ENCODE measurements around the gene POLR2L. TPM values are rescaled to one million over a fixed set of nuclear protein-coding genes. Genes with fewer than 3 reads are reported as not detected.

Gene POLR2L
- total RNA-seq, 1 donor from 2014 or later, result 128 TPM

DNA sequence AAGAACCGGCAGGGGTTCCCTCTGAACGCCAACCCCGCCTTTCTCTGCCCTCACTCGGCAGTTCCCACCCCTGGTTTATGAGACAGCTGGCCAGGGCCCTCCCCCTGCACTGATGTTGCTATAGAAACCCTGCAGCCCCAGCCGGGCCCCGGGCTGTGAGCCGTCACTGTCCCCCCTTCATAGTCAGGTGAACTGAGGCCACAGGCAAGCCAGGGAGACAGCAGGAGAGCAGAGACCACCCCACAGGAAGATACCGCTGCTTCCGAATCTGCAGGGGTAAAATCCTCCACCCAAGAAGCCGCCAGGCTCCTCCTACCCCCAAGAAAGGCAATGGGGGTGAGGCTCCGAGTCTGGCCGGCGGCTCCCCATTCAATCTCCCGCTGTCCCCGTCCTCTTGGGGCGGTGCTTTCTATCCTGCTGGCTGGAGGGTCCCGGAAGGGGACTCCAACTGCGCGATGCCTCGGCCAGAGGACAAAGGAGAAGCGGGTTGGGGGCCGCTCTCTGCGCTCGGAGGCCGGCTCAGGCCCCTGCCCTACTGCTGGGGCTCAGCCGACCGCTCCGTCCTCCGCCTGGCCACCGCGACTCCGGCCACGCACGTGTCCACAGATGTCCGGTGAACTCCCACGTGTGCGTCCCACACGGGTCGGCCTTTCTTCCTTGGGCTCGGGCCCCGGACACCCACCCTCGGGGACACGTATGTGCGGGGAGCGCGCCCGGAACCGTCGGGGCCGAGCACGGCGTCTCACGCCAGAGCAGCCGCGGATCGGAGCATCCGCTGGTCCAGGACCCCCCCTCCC, 44.8 kb downstream of the POLR2L start:
- no peak for TF ChIP-seq CTCF (conservative IDR thresholded peaks at IDR 0.05)
- DNase-seq (ENCODE audit: low read depth, low spot score), result peak; percentile 61
- Mint-ChIP-seq H3K4me3 (peak overlapping the region; percentile 98), H3K27me3 (ENCODE audit: low read depth) (no peaks in the 10 kb centered on the region), H3K36me3 (ENCODE audit: low read depth) (no peaks in the 10 kb centered on the region), H3K27ac (ENCODE audit: unreplicated experiment) (peak overlapping the region; percentile 92), H3K9me3 (no peaks in the 10 kb centered on the region), H3K4me1 (peaks cover 15% of the 10 kb centered on the region)

GRCh38 chr11:796565-797295, 45.6 kb downstream of the POLR2L start:
- TF ChIP-seq CTCF (conservative IDR thresholded peaks at IDR 0.05), result no peak
- peaks cover 15% of the 10 kb centered on the region for H3K4me1 Mint-ChIP-seq
- H3K9me3 Mint-ChIP-seq, result no peaks in the 10 kb centered on the region
- no peak overlapping the region for H3K27ac Mint-ChIP-seq (ENCODE audit: unreplicated experiment)
- no peak for DNase-seq (ENCODE audit: low read depth, low spot score)
- no peaks in the 10 kb centered on the region for H3K27me3 Mint-ChIP-seq (ENCODE audit: low read depth)
- H3K4me3 Mint-ChIP-seq, result peak overlapping the region; percentile 98
- no peaks in the 10 kb centered on the region for H3K36me3 Mint-ChIP-seq (ENCODE audit: low read depth)

GRCh38 chr11:795634-796564, 46.4 kb downstream of the POLR2L start:
- no peak for TF ChIP-seq CTCF (conservative IDR thresholded peaks at IDR 0.05)
- H3K4me1 Mint-ChIP-seq, result peaks cover 15% of the 10 kb centered on the region
- peak overlapping the region; percentile 98 for H3K4me3 Mint-ChIP-seq
- no peaks in the 10 kb centered on the region for H3K36me3 Mint-ChIP-seq (ENCODE audit: low read depth)
- H3K9me3 Mint-ChIP-seq, result no peaks in the 10 kb centered on the region
- no peaks in the 10 kb centered on the region for H3K27me3 Mint-ChIP-seq (ENCODE audit: low read depth)
- no peak overlapping the region for H3K27ac Mint-ChIP-seq (ENCODE audit: unreplicated experiment)
- no peak for DNase-seq (ENCODE audit: low read depth, low spot score)

DNA sequence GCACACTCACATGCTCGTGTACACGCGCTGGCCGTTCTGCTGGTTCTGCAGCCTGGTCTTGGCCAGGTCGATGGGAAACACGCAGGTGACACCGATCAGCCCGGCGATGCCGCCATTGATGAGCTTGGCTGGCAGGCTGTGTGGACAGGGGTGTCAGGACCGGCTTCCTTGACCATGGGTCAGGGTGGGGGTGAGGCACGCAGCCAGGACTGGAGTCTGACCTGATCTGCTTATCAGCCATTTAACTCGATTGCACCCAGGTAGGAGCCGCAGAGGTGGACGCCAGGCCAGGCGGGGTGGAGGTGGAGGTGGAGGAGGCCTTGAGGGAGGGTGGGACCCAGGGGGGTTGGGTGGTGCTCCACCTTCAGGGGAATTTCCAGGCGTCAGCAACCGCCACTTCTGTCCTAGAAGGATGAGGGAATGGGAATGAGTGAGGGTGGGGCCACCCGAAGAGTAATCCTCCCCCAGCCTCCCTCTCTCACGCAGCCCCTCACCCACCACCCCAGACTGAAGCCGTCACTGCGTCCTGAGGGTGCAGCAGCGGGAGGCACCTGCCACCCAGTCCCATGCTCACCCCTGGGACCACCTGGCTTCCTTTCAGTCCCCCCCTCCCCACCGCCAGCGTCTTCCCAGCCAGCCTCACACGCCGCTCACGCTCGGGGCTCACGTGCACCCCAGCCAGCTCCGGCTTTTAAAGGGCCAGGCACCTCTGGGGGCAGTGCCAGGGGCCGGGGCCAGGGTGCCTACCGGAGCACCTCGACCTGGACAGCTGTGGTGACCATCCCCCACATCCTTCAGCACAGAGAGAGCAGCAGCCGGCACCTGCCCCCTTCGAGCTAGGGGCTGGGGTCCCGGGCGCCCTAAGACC, 47.3 kb downstream of the POLR2L start:
- no peak for DNase-seq (ENCODE audit: low read depth, low spot score)
- no peaks in the 10 kb centered on the region for H3K9me3 Mint-ChIP-seq
- H3K4me3 Mint-ChIP-seq, result peak overlapping the region; percentile 78
- H3K36me3 Mint-ChIP-seq (ENCODE audit: low read depth), result no peaks in the 10 kb centered on the region
- peaks cover 15% of the 10 kb centered on the region for H3K4me1 Mint-ChIP-seq
- H3K27me3 Mint-ChIP-seq (ENCODE audit: low read depth), result no peaks in the 10 kb centered on the region
- H3K27ac Mint-ChIP-seq (ENCODE audit: unreplicated experiment), result peak overlapping the region; percentile 43
- TF ChIP-seq CTCF (conservative IDR thresholded peaks at IDR 0.05), result no peak
